Measurements from ENCODE around the gene NHLRC2.

- TF ChIP-seq CREB1 (CRISPR knock-in tag; IDR thresholded peaks at IDR 0.05; ENCODE audit: low read depth) = no peak
- TF ChIP-seq CTCF (conservative IDR thresholded peaks at IDR 0.05; ENCODE audit: low read depth in 2 of 2) = no peak
- no peak for TF ChIP-seq EZH2 (IDR thresholded peaks at IDR 0.05; ENCODE audit: low read depth, unreplicated experiment)
- TF ChIP-seq REST (IDR thresholded peaks at IDR 0.05; ENCODE audit: unreplicated experiment) = no peak
- TF ChIP-seq POLR2AphosphoS5 (IDR thresholded peaks at IDR 0.05; ENCODE audit: low read depth) = no peak
- no peak for TF ChIP-seq STAT1 (IDR thresholded peaks at IDR 0.05; ENCODE audit: unreplicated experiment)
- TF ChIP-seq ZNF114 (CRISPR knock-in tag; IDR thresholded peaks at IDR 0.05) = no peak
- no peak for TF ChIP-seq EZH2phosphoT487 (IDR thresholded peaks at IDR 0.05; ENCODE audit: unreplicated experiment)
- TF ChIP-seq ZNF462 (CRISPR knock-in tag; IDR thresholded peaks at IDR 0.05) = no peak
- no peak for TF ChIP-seq JUNB (IDR thresholded peaks at IDR 0.05; ENCODE audit: unreplicated experiment)
- no peak for TF ChIP-seq NANOG (IDR thresholded peaks at IDR 0.05; ENCODE audit: borderline replicate concordance)
Measured at GRCh38 chr10:113842171-113842570, 12.3 kb upstream of the NHLRC2 start.

Measured in GM23338 (cell line).